Measurements from ENCODE around the gene BRCA2. TPM values are rescaled to one million over a fixed set of nuclear protein-coding genes. Genes with fewer than 3 reads are reported as not detected.

The BRCA2 gene
- total RNA-seq, 1 donor from 2014 or later: 3.9 TPM

DNA sequence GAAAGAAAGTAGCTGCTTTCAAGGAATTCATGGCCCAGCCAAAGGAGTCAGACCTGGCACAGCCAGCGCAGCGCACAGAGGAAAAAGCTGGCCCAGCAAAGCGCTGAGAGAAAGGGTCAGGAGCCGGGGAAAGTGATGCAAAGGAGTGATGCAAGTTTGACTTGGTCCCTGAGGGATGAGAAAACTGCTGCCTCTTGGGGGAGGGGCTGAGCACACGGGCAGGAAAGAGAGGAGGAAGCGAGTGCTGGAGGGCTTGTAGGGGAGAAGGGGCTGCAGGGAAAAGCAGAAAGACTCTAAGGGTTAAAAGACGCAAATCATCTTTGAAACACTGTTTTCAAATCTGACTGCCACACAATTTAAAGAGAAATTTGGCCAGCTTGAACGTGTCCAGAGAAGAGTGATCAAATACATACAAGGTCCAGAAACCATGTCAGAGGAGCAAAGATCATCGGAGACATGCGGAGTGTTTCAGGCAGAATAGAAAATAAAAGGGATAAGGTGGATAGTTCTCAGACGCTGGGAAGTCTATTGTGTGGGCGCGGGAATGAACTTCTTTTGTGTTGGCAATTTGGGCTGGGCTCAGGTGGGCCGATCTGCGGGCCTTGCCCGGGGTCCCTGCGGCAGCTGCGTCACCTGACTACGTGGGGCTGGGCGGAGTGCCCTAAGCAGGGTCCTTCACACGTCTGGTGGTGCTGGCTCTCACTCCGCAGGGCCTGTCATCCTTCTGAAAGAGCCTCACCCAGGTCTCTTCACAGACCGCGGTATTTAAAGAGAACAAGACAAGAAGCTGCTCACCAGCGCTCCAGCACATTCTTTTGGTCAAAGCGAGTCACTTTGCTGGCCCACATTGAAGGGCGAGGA is 94.5 kb downstream of the BRCA2 start:
- intact Hi-C loops (cut with DNase I): no loop called here
- H3K36me3 ChIP-seq: peaks cover 0 to 1% of the 10 kb centered on the region in 2 donors
- H3K4me1 ChIP-seq: peaks cover 24% of the 10 kb centered on the region
- DNase-seq (ENCODE audit: extremely low spot score in 2 of 2): no peak
- H3K4me3 ChIP-seq: peak overlapping the region; percentile 2 to 22
- peak overlapping the region; percentile 54 for H3K27ac ChIP-seq
- TF ChIP-seq POLR2A (IDR thresholded peaks at IDR 0.05) (no peak), POLR2AphosphoS5 (IDR thresholded peaks at IDR 0.05; ENCODE audit: insufficient read depth in 1 of 2, low read depth in 1 of 2) (peak in 1 of 2 donors; percentile 29), CTCF (IDR thresholded peaks at IDR 0.05) (no peak)
- no peaks in the 10 kb centered on the region for H3K27me3 ChIP-seq
- H3K9me3 ChIP-seq: no peaks in the 10 kb centered on the region

- no peak overlapping the region for H3K27ac ChIP-seq
- peaks cover 21% of the 10 kb centered on the region for H3K4me1 ChIP-seq
- intact Hi-C loops (cut with DNase I): no loop called here
- H3K36me3 ChIP-seq: no peaks in the 10 kb centered on the region
- DNase-seq (ENCODE audit: extremely low spot score in 2 of 2): no peak
- TF ChIP-seq POLR2A (IDR thresholded peaks at IDR 0.05) (no peak), POLR2AphosphoS5 (IDR thresholded peaks at IDR 0.05; ENCODE audit: insufficient read depth in 1 of 2, low read depth in 1 of 2) (no peak), CTCF (IDR thresholded peaks at IDR 0.05) (no peak)
- H3K4me3 ChIP-seq: no peak overlapping the region
- H3K27me3 ChIP-seq: no peaks in the 10 kb centered on the region
- H3K9me3 ChIP-seq: no peaks in the 10 kb centered on the region
Observed at GRCh38 chr13:32413284-32413683, 98.0 kb downstream of the BRCA2 start.

GRCh38 chr13:32414580-32414979 is 99.3 kb downstream of the BRCA2 start:
- H3K4me3 ChIP-seq: no peak overlapping the region
- no peaks in the 10 kb centered on the region for H3K36me3 ChIP-seq
- H3K9me3 ChIP-seq: no peaks in the 10 kb centered on the region
- H3K27me3 ChIP-seq: no peaks in the 10 kb centered on the region
- TF ChIP-seq CTCF (IDR thresholded peaks at IDR 0.05) (no peak), POLR2AphosphoS5 (IDR thresholded peaks at IDR 0.05; ENCODE audit: insufficient read depth in 1 of 2, low read depth in 1 of 2) (no peak), POLR2A (IDR thresholded peaks at IDR 0.05) (no peak)
- intact Hi-C loops (cut with DNase I): no loop called here
- H3K4me1 ChIP-seq: peaks cover 9% of the 10 kb centered on the region
- H3K27ac ChIP-seq: no peak overlapping the region
- no peak for DNase-seq (ENCODE audit: extremely low spot score in 2 of 2)

- Histone ChIP-seq H3K27me3 (no peaks in the 10 kb centered on the region), H3K9me3 (no peaks in the 10 kb centered on the region), H3K4me3 (no peak overlapping the region), H3K4me1 (peaks cover 4% of the 10 kb centered on the region), H3K27ac (no peak overlapping the region), H3K36me3 (no peaks in the 10 kb centered on the region)
- no peak for DNase-seq (ENCODE audit: extremely low spot score in 2 of 2)
- intact Hi-C loops (cut with DNase I): no loop called here
- no peak for TF ChIP-seq CTCF (IDR thresholded peaks at IDR 0.05)
- TF ChIP-seq POLR2A (IDR thresholded peaks at IDR 0.05): no peak
- no peak for TF ChIP-seq POLR2AphosphoS5 (IDR thresholded peaks at IDR 0.05; ENCODE audit: insufficient read depth in 1 of 2, low read depth in 1 of 2)
Observed at GRCh38 chr13:32415019-32415418, 99.7 kb downstream of the BRCA2 start.

DNA sequence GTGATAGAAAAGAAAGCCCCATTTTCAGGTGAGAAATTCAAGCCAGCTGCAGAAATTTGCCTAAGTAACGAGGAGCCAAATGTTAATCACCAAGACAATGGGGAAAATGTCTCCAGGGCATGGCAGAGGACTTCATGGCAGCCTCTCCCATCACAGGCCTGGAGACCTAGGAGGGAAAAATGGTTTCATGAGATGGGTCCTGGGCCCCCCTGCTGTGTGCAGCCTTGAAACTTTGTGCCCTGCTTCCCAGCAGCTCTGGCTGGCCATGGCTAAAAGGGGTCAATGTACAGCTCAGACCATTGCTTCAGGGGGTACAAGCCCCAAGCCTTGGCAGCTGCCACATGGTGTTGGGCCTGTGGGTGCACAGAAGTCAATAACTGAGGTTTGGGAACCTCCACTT is 102.7 kb downstream of the BRCA2 start:
- no peak for DNase-seq (ENCODE audit: extremely low spot score in 2 of 2)

More for the DNA sequence above, 102.7 kb downstream of the BRCA2 start:
- no peak overlapping the region for H3K27ac ChIP-seq
- H3K4me3 ChIP-seq: no peak overlapping the region
- intact Hi-C loops (cut with DNase I): no loop called here
- H3K36me3 ChIP-seq: no peaks in the 10 kb centered on the region
- H3K27me3 ChIP-seq: no peaks in the 10 kb centered on the region
- H3K9me3 ChIP-seq: no peaks in the 10 kb centered on the region
- TF ChIP-seq POLR2A (IDR thresholded peaks at IDR 0.05): no peak
- TF ChIP-seq CTCF (IDR thresholded peaks at IDR 0.05): no peak
- no peak for TF ChIP-seq POLR2AphosphoS5 (IDR thresholded peaks at IDR 0.05; ENCODE audit: insufficient read depth in 1 of 2, low read depth in 1 of 2)
- no peaks in the 10 kb centered on the region for H3K4me1 ChIP-seq

Measured in vagina (tissue), 2 donors.